Superior temporal gyrus (tissue), 1 donor: ENCODE results near the gene SKIDA1.
A peak's percentile ranks its signal among the peaks of the same experiment; 100 is the strongest.

Source experiments
- DNase-seq: peaks from one replicate; pipeline ENCODE4 v3.0.0-alpha.2; 2016; ENCODE audit errors: extremely low spot score

The SKIDA1 gene

GRCh38 chr10:21529032-21529910 is 3.8 kb upstream of the SKIDA1 start:
- peak; percentile 75 for DNase-seq

DNA sequence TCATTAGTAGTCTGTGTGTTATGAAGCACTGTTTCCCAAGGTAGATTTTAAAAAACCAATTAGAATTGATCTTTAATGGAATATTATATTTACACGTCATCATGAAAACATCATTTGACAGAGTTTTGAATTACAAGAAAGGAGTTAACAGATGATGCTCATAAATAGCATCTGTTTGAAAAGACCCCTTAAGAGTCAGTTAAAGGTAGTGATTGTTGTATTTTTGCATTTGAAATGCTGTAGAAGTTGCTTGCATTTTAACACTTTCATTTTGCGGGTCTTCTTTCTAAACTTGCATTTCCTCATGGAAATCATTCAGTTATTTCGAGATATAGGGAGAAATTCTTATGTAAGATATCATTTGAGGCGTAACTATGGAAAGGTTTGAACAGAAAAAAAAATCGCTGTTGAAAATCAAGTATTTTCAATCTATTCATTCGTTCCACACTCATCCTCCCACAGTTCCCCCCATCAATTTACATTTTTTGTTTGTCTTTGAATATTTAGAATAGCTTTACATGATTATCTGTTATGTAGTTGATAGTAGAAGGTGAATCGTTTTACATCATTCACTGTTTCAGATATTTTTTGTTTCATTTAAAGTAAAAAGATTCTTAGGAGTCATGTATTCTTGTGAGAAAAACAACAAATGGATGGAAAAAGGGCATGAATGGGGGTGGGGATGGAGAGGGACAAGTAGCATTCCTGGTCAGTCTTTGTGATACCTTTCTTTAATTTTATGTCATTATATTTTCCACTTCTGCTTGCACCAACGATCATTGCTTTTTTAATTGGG is 3.0 kb upstream of the SKIDA1 start:
- DNase-seq: no peak

- DNase-seq: peak; percentile 87
These were observed 2.2 kb upstream of the SKIDA1 start for GRCh38 chr10:21527598-21528235.

GRCh38 chr10:21526860-21527597 is 1.5 kb upstream of the SKIDA1 start:
- DNase-seq: peak; percentile 75

- peak; percentile 48 for DNase-seq
These were observed 842 bp upstream of the SKIDA1 start for GRCh38 chr10:21526188-21526859.

DNA sequence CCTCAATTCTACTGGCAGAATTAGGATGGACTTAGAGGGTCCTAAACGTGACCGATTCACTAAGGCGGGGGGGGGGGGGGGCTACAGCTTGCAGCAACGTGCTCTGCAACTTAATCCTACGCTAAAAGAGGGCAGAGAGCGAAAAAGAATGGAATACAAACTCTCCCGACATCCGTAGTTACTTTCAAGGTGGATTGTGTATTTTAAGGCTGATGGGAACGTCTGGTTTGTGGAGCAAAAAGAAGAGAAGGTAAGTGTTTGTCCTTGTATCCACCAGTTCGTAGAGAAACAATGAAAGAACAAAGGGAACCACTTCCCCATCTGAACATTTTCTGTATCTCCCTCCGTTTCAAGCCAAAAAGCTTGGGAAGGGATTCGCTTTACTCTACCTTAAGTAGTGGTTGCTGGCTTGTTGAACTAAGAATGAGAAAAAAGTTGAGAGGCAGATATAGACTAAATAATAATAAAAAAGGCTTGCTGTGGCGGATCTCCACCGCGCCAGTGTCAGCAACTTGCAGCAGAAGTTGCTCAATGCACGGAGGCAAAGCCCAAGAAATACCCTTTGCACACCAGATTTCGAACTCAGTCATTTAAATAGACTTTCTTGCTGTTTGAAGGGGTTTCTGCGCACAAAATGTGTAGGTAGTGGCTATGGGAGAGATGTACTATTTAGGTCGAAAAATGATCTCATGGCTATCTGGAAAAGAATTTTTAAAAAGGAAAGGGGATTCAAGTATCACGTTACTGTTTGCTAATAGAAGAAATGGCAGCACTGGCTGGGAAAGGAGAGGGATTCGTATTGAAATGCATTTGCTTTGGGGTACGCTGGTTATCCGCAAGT is 736 bp downstream of the SKIDA1 start:
- peak; percentile 78 for DNase-seq

- DNase-seq: peak; percentile 32
These were observed 1.4 kb downstream of the SKIDA1 start for GRCh38 chr10:21524131-21524525.

GRCh38 chr10:21523557-21524008 is 1.9 kb downstream of the SKIDA1 start:
- DNase-seq: peak; percentile 38

DNA sequence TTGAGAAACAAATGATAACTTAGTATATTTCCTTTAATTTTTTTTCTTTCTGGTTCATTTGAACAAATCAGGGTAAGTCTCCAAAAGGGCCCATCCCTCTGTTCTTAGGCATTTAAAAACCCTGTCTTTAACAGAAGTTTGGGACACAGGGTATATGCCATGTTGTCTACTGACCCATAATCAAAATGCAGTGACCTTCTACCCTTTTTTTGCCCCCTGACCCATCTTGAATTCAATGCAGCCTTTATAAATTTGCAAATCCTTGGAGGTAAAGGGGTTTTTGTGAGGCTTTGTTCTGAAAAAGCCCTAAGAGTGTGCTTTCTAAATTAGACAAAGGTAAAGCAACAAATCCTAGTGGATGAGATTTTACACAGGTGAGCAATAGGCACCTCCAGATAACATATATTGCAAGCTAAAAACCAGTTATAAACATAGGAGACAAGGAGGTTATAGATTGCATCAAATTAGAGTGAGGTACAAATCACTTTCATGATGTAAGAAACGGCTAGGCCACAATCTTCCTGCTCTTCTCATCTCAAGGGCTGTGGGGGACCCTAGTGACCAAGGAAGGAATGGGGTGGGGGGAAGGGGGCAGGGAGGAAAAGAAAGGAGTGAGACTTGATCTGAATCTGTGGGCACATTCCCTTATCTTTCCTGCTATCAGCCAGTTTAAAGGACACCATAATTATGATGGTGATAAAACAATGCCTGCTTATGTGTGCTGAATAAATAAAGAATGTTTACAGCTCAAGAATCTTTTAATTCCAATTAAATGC is 2.7 kb downstream of the SKIDA1 start:
- peak; percentile 12 for DNase-seq

DNA sequence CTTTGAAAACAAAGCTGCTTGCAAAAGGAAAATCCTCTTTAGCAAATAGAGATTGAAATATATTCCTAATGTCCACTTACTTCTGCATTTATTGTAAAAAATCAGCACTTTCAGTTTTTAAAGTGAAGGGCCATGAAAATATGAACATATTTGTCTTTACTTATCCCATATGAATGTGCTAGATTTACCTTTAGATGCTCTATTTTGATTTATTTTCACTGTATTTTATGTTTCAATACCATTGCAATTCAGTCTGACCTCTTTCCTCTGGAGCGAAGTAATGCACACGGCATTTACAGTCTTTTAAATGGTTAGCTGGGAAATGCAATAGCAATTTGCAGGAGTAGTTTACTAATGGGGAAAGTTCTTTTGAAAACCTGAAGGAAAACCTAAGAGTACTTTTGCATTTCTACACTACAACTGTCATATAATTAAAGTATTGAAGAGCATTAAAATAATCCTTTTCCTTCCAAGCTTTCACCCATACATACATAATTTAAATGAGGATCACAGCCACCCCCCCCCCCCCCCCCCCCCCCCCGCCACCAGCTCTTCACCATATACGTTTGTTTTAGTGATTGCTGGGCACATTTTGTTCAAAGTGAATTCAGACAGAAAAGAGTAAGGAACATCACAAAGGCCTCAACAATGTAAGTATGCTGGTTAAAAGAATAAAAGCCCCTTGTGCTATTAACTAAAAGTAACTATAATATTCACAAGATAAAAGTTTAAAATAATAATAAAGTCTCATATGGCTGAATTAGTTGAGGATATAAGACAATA is 3.5 kb downstream of the SKIDA1 start:
- DNase-seq: no peak

DNA sequence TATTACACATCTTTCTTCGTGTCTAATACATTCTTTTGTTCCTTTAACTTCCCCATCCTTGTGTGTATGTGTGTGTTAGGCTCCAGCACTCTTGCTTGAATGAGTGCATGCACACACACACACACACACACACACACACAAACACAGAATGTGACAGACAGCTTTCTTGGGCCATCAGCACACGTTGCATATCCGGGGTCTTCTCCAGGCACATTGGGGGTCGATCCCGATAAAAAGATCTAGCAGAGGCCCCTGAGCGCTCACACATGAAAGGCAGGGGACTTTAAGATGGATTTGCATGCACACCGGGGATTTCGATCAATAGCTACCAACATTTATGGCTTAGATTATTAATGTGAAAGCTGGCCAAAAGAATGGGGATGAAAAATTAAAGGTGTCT is 4.5 kb downstream of the SKIDA1 start:
- peak; percentile 7 for DNase-seq

- peak; percentile 9 for DNase-seq
These were observed 5.0 kb downstream of the SKIDA1 start for GRCh38 chr10:21520509-21520908.

GRCh38 chr10:21519941-21520436 is 5.5 kb downstream of the SKIDA1 start:
- peak; percentile 57 for DNase-seq

- DNase-seq: no peak
These were observed 6.0 kb downstream of the SKIDA1 start for GRCh38 chr10:21519397-21519933.

DNA sequence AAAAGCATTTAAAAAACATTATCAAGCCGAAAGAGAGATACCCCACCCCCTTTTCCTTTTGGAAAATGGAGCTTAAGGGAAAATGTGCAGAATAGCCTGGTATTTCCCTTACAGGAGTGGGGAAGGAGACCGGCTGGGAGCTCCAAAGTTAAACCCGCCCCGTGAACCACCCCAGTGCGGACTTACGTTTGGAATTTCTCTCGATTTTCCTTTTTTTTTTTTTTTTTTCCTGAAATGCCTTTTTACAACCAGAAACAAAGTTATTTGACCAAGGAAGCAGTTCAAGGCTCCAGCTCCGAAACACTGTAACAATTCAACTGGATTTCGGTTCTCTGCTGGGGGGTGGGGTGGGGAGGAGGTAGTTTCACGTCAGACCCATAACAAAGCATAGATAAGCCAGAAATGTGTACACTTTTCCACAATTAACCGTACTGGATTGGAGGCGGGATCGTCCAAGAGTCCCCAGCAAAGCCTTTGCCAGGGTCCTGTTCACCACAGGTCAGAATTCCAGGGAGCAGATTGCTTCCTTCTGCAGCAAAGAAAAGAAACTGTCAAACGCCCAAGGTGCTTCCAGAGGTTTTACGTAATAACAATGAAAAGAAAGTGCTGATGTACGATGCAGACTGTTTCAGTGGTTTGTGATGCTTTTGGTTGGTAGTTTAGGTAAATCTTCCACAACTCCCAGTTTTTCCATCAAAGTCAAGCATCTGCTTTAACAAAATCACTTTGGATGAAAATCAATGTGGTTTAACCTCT is 6.7 kb downstream of the SKIDA1 start:
- peak; percentile 48 for DNase-seq

GRCh38 chr10:21518149-21518640 is 7.3 kb downstream of the SKIDA1 start:
- DNase-seq: peak; percentile 63
